Colonic mucosa (tissue), 4 donors: ENCODE data around the gene RAMP3. TPM values are rescaled to one million over a fixed set of nuclear protein-coding genes. Genes with fewer than 3 reads are reported as not detected.

Experiments
- DNase-seq: peaks from one replicate; pipeline ENCODE4 v3.0.0-alpha.2; 2020
- H3K27ac ChIP-seq: fragments of 200-600 bp; one replicate; pipeline ENCODE4 v1.8.0; 2021
- H3K27me3 ChIP-seq: fragments of 200-600 bp; one replicate; pipeline ENCODE4 v1.8.0; 2021
- H3K36me3 ChIP-seq: fragments of 200-600 bp; one replicate; pipeline ENCODE4 v1.8.0; 2021
- H3K4me1 ChIP-seq: fragments of 200-600 bp; one replicate; pipeline ENCODE4 v1.8.0; 2021; ENCODE audit warnings: mild to moderate bottlenecking
- H3K4me3 ChIP-seq: fragments of 200-600 bp; one replicate; pipeline ENCODE4 v1.8.0; 2021
- H3K9ac ChIP-seq, 2 donors: one replicate each; pipeline ENCODE4 v1.7.0; 2013; ENCODE audit warnings: control low read depth in 2 of 2, low read depth in 2 of 2, low read length in 2 of 2
- H3K9me3 ChIP-seq: fragments of 200-600 bp; one replicate; pipeline ENCODE4 v1.8.0; 2021
- CTCF ChIP-seq: fragments of 200-600 bp; IDR thresholded peaks from one replicate; pipeline ENCODE4 v1.8.0; 2022; ENCODE audit warnings: antibody characterized with exemption, mild to moderate bottlenecking
- intact Hi-C: fragments of 100-400 bp; cut with DNase I; formaldehyde crosslinking; loops from one replicate; pipeline ENCODE4 v1.14.1; 2022
- total RNA-seq, 2 donors: library from RNA; stranded (reverse); fragmentation: NEBNext Ultra II Directional in 1 of 2; extraction: Animal tissue kit (Norgen Biotek cat#: 25700) in 1 of 2; gene quantifications; one replicate each; pipeline ENCODE4 v1.2.1, GENCODE V29; 2021
- donor health status: healthy.
- donor health status: DM: no; HTN: no; CAD: no.
- donor health status: DM: no; HTN: no; CAD: no.

RAMP3 gene
- total RNA-seq, 2 donors from 2014 or later: 7.2 to 8.5 TPM

GRCh38 chr7:45126920-45127319, 30.7 kb upstream of the RAMP3 start:
- no peak overlapping the region for H3K27ac ChIP-seq
- H3K27me3 ChIP-seq: no peaks in the 10 kb centered on the region
- H3K4me1 ChIP-seq: no peaks in the 10 kb centered on the region
- H3K9me3 ChIP-seq: no peaks in the 10 kb centered on the region
- no peaks in the 10 kb centered on the region for H3K36me3 ChIP-seq
- intact Hi-C loops: no loop called here
- no peak for DNase-seq
- no peak for TF ChIP-seq CTCF
- no peak overlapping the region for H3K4me3 ChIP-seq
- H3K9ac ChIP-seq: no peak overlapping the region

- H3K27me3 ChIP-seq: no peaks in the 10 kb centered on the region
- H3K4me1 ChIP-seq: no peaks in the 10 kb centered on the region
- no peak for TF ChIP-seq CTCF
- no peak overlapping the region for H3K9ac ChIP-seq
- H3K36me3 ChIP-seq: no peaks in the 10 kb centered on the region
- intact Hi-C loops: no loop called here
- H3K27ac ChIP-seq: no peak overlapping the region
- H3K9me3 ChIP-seq: no peaks in the 10 kb centered on the region
- no peak overlapping the region for H3K4me3 ChIP-seq
- no peak for DNase-seq
Observed at GRCh38 chr7:45129181-45129800, 28.3 kb upstream of the RAMP3 start.

GRCh38 chr7:45129906-45130305, 27.7 kb upstream of the RAMP3 start:
- no peak overlapping the region for H3K4me3 ChIP-seq
- H3K27ac ChIP-seq: no peak overlapping the region
- no peak for TF ChIP-seq CTCF
- intact Hi-C loops: loop anchor here (10.0 kb wide), 2 partner anchors 275 to 535 kb away; no protein-coding TSS in a partner anchor
- DNase-seq: no peak
- H3K27me3 ChIP-seq: no peaks in the 10 kb centered on the region
- H3K9ac ChIP-seq: no peak overlapping the region
- H3K36me3 ChIP-seq: no peaks in the 10 kb centered on the region
- H3K9me3 ChIP-seq: no peaks in the 10 kb centered on the region
- no peaks in the 10 kb centered on the region for H3K4me1 ChIP-seq

- H3K27ac ChIP-seq: no peak overlapping the region
- no peak for TF ChIP-seq CTCF
- no peak for DNase-seq
- no peak overlapping the region for H3K9ac ChIP-seq
- intact Hi-C loops: loop anchor here (10.0 kb wide), 2 partner anchors 276 to 536 kb away; no protein-coding TSS in a partner anchor
- no peaks in the 10 kb centered on the region for H3K4me1 ChIP-seq
- no peaks in the 10 kb centered on the region for H3K36me3 ChIP-seq
- H3K9me3 ChIP-seq: no peaks in the 10 kb centered on the region
- no peak overlapping the region for H3K4me3 ChIP-seq
- H3K27me3 ChIP-seq: no peaks in the 10 kb centered on the region
Observed at GRCh38 chr7:45130910-45131309, 26.7 kb upstream of the RAMP3 start.

GRCh38 chr7:45131891-45132290, 25.7 kb upstream of the RAMP3 start:
- DNase-seq: no peak
- Histone ChIP-seq H3K9ac (no peak overlapping the region), H3K27ac (no peak overlapping the region), H3K4me1 (no peaks in the 10 kb centered on the region), H3K4me3 (no peak overlapping the region), H3K27me3 (no peaks in the 10 kb centered on the region), H3K36me3 (no peaks in the 10 kb centered on the region), H3K9me3 (no peaks in the 10 kb centered on the region)
- no peak for TF ChIP-seq CTCF
- intact Hi-C loops: loop anchor here (10.0 kb wide), 2 partner anchors 277 to 537 kb away; no protein-coding TSS in a partner anchor
